Liver (tissue), 3 donors: ENCODE data around the gene INTS1.

ENCODE experiments used
- ATF3 ChIP-seq: IDR thresholded peaks from 2 replicates; pipeline ENCODE4 v1.6.1; 2016; ENCODE audit warnings: antibody characterized with exemption
- CTCF ChIP-seq: fragments of 150-350 bp; IDR thresholded peaks from 2 replicates; pipeline ENCODE4 v1.5.1; 2017; ENCODE audit warnings: improper control_type of control experiment, low read depth, low read length; ENCODE audit not compliant: missing input control
- FOXA1 ChIP-seq: IDR thresholded peaks from 2 replicates; pipeline ENCODE4 v1.6.1; 2016; ENCODE audit warnings: antibody characterized with exemption
- GABPA ChIP-seq, 2 donors: IDR thresholded peaks in 1 of 2; conservative IDR thresholded peaks in 1 of 2; 2 replicates each; pipeline ENCODE4 v1.6.1; 2016; ENCODE audit warnings: antibody characterized with exemption in 2 of 2, mild to moderate bottlenecking in 1 of 2, moderate library complexity in 1 of 2
- JUND ChIP-seq, 2 donors: IDR thresholded peaks; 2 replicates each; pipeline ENCODE4 v1.6.1; 2016; ENCODE audit warnings: antibody characterized with exemption in 2 of 2
- RAD21 ChIP-seq, 2 donors: IDR thresholded peaks; 2 replicates each; pipeline ENCODE4 v1.6.1; 2016; ENCODE audit warnings: antibody characterized with exemption in 2 of 2, mild to moderate bottlenecking in 2 of 2
- REST ChIP-seq: IDR thresholded peaks from 2 replicates; pipeline ENCODE4 v1.6.1; 2016; ENCODE audit warnings: antibody characterized with exemption, mild to moderate bottlenecking
- SP1 ChIP-seq: IDR thresholded peaks from 2 replicates; pipeline ENCODE4 v1.6.1; 2018; ENCODE audit warnings: antibody characterized with exemption, mild to moderate bottlenecking
- TAF1 ChIP-seq: conservative IDR thresholded peaks from 2 replicates; pipeline ENCODE4 v1.6.1; 2016; ENCODE audit warnings: antibody characterized with exemption, mild to moderate bottlenecking
- ZBTB33 ChIP-seq: IDR thresholded peaks from 2 replicates; pipeline ENCODE4 v1.6.1; 2016; ENCODE audit warnings: antibody characterized with exemption
- donor health status: healthy.
- donor health status: healthy.

- no peak for TF ChIP-seq TAF1
- TF ChIP-seq CTCF = no peak
- no peak for TF ChIP-seq JUND (IDR thresholded peaks at IDR 0.05)
- no peak for TF ChIP-seq GABPA (IDR thresholded peaks at IDR 0.05 in 1 of 2, conservative IDR thresholded peaks at IDR 0.05 in 1 of 2)
- no peak for TF ChIP-seq REST
- no peak for TF ChIP-seq RAD21 (IDR thresholded peaks at IDR 0.05)
- no peak for TF ChIP-seq FOXA1
- no peak for TF ChIP-seq SP1
- no peak for TF ChIP-seq ATF3
- no peak for TF ChIP-seq ZBTB33
Measured at GRCh38 chr7:1438821-1439220, 65.4 kb downstream of the INTS1 start.
